ENCODE measurements around the gene PTOV1. TPM values are rescaled to one million over a fixed set of nuclear protein-coding genes. Genes with fewer than 3 reads are reported as not detected.

The PTOV1 gene
- total RNA-seq, 2 donors from 2014 or later: 64.6 to 81.0 TPM

GRCh38 chr19:49875177-49875576, 24.2 kb downstream of the PTOV1 start:
- Histone ChIP-seq H3K27me3 (no peaks in the 10 kb centered on the region), H3K27ac (peak overlapping the region; percentile 98), H3K9me3 (no peaks in the 10 kb centered on the region), H3K36me3 (peaks cover 9% of the 10 kb centered on the region), H3K4me1 (peaks cover 0 to 35% of the 10 kb centered on the region in 2 donors), H3K4me3 (peak overlapping the region in 1 of 2 donors; percentile 90)
- DNase-seq (ENCODE audit: low spot score): no peak
- TF ChIP-seq CTCF (IDR thresholded peaks at IDR 0.05): no peak

- Histone ChIP-seq H3K27me3 (no peaks in the 10 kb centered on the region), H3K4me3 (peak overlapping the region; percentile 90 to 91), H3K27ac (peak overlapping the region; percentile 98), H3K36me3 (peaks cover 15% of the 10 kb centered on the region), H3K4me1 (peaks cover 0 to 28% of the 10 kb centered on the region in 2 donors), H3K9me3 (no peaks in the 10 kb centered on the region)
- DNase-seq (ENCODE audit: low spot score): no peak
- no peak for TF ChIP-seq CTCF (IDR thresholded peaks at IDR 0.05)
Observed at GRCh38 chr19:49875857-49876421, 25.0 kb downstream of the PTOV1 start.

- no peaks in the 10 kb centered on the region for H3K27me3 ChIP-seq
- peaks cover 0 to 28% of the 10 kb centered on the region in 2 donors for H3K4me1 ChIP-seq
- H3K4me3 ChIP-seq: peak overlapping the region; percentile 90 to 91
- peaks cover 15% of the 10 kb centered on the region for H3K36me3 ChIP-seq
- no peaks in the 10 kb centered on the region for H3K9me3 ChIP-seq
- peak overlapping the region; percentile 98 for H3K27ac ChIP-seq
- no peak for TF ChIP-seq CTCF (IDR thresholded peaks at IDR 0.05)
- peak; percentile 99 for DNase-seq (ENCODE audit: low spot score)
Observed at GRCh38 chr19:49876422-49877019, 25.6 kb downstream of the PTOV1 start.

GRCh38 chr19:49877020-49877878, 26.3 kb downstream of the PTOV1 start, which contains the start of the genes AKT1S1 and TBC1D17:
TSS of gene AKT1S1 (minus strand) at chr19:49877355. CDS start at chr19:49873295, 4,060 bp downstream.
TSS of gene TBC1D17 (plus strand) at chr19:49877702. CDS start at chr19:49877724, 22 bp downstream.
- Histone ChIP-seq H3K4me1 (peaks cover 0 to 28% of the 10 kb centered on the region in 2 donors), H3K27ac (peak within 1 kb of the TSS; percentile 98), H3K36me3 (peaks cover 22% of the 10 kb centered on the region), H3K27me3 (no peaks in the 10 kb centered on the region), H3K4me3 (peak within 1 kb of the TSS; percentile 90 to 91), H3K9me3 (no peaks in the 10 kb centered on the region)
- peak; percentile 100 for DNase-seq (ENCODE audit: low spot score)
- no peak for TF ChIP-seq CTCF (IDR thresholded peaks at IDR 0.05)

- peak overlapping the region; percentile 98 for H3K27ac ChIP-seq
- H3K4me1 ChIP-seq: peaks cover 0 to 28% of the 10 kb centered on the region in 2 donors
- H3K9me3 ChIP-seq: no peaks in the 10 kb centered on the region
- peaks cover 30% of the 10 kb centered on the region for H3K36me3 ChIP-seq
- DNase-seq (ENCODE audit: low spot score): peak; percentile 98
- no peaks in the 10 kb centered on the region for H3K27me3 ChIP-seq
- peak overlapping the region; percentile 61 to 90 for H3K4me3 ChIP-seq
- TF ChIP-seq CTCF (IDR thresholded peaks at IDR 0.05): no peak
Observed at GRCh38 chr19:49877879-49878743, 27.2 kb downstream of the PTOV1 start.
